GM12875 (cell line): ENCODE results near the gene LDLRAD3.

Experiments
- H3K4me3 ChIP-seq: one replicate; pipeline ENCODE4 v1.5.1; 2011; ENCODE audit warnings: low read depth, low read length, control low read depth
- TF ChIP-seq, protein P1 (sequence below): IDR thresholded peaks from 2 replicates; pipeline ENCODE4 v1.5.1; 2011; ENCODE audit warnings: low read depth, mild to moderate bottlenecking, control low read depth, inconsistent platforms, low read length, moderate library complexity, borderline replicate concordance; ENCODE audit not compliant: insufficient read depth

LDLRAD3 gene

DNA sequence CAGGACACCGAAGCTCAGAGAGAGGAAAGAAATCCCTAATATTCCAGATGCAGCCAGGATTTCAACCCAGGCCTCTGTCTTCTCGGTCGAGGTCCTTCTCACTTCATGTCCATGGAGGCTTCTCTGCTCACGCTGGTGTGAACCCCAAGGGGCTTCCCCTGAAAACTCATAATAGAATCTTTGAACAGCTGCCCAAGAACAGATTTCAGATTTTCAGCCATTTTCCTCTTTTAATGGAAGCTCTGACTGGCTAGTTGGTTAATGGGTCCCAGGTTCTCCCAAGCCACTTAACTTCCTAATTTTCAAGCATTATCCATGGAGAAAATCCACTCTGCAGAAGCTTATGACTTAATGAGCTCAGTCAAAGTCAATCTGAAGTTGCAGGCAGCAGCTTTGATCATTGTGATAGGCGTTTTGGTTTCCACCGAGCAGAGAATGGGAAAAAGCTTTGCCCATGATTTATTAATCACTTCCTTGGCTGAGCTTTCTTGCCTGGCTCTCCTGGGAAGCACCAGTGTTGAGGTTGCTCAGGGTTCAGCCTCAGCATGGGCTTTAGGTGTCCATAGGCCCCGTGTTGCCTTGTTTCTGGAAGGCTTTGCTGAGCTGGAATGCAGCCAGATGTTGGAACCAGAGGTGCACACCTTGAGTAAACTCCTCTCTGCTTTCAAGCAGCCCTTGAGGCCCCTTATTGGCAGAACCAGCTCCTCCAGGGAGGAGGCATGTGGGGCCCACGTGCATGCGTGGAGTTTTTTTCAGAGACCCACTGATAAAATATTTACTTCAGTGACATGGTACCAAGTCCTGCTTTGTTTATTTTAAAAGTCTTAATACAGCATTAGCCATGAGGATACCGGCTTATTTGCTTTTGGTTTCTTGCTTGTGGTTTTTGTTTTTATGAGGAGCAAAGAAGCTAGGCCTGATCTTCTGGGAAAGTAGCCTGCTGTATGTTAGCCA is 25.5 kb downstream of the LDLRAD3 start:
- TF ChIP-seq, protein P1, sequence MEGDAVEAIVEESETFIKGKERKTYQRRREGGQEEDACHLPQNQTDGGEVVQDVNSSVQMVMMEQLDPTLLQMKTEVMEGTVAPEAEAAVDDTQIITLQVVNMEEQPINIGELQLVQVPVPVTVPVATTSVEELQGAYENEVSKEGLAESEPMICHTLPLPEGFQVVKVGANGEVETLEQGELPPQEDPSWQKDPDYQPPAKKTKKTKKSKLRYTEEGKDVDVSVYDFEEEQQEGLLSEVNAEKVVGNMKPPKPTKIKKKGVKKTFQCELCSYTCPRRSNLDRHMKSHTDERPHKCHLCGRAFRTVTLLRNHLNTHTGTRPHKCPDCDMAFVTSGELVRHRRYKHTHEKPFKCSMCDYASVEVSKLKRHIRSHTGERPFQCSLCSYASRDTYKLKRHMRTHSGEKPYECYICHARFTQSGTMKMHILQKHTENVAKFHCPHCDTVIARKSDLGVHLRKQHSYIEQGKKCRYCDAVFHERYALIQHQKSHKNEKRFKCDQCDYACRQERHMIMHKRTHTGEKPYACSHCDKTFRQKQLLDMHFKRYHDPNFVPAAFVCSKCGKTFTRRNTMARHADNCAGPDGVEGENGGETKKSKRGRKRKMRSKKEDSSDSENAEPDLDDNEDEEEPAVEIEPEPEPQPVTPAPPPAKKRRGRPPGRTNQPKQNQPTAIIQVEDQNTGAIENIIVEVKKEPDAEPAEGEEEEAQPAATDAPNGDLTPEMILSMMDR: no peak
- no peak overlapping the region for H3K4me3 ChIP-seq

DNA sequence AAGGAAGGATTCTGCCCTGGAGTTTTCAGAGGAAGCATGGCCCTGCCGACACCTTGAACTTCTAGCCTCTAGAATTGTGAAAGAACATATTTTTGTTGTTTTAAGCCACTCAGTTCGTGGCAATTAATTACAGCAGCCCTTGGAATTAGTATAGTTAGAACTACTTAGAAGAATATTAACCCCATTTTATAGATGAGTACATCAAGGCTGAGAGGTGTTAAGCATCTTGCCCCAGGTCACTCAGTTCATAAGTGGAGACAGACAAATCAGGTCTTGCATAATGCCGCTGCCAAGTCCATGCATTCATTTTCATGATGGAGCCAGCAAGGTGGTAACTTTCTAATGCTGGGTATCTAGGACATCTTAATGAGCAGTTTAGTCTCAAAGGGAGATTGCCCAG is 26.6 kb downstream of the LDLRAD3 start:
- TF ChIP-seq, protein P1: no peak
- no peak overlapping the region for H3K4me3 ChIP-seq

DNA sequence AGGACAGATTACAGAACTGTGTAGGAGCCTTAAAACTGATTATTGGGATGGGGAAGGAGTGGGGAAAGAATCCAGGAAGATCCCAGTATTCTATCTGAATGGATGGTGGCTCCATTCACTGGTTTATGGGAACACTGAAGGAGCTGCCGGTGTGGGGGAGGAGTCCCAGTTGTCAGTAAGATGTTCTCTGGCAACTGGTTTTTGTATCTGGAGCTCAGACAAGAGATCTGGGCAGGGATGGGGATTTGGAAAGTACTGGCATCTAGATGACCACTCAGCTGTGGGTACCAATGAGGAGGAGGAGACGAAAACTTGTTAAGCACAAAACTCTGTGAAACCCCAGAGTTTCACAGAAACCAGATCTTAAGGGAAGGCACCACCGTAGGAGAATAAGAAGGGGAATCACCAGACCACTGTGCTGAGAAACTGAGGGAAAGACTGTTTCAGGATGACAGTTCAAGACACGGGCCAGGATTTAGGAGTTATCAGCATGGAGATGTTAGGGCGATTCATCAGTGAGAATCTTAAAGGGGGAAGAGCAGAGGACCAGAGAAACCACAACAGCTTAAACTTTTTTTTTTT is 28.1 kb downstream of the LDLRAD3 start:
- H3K4me3 ChIP-seq: no peak overlapping the region

DNA sequence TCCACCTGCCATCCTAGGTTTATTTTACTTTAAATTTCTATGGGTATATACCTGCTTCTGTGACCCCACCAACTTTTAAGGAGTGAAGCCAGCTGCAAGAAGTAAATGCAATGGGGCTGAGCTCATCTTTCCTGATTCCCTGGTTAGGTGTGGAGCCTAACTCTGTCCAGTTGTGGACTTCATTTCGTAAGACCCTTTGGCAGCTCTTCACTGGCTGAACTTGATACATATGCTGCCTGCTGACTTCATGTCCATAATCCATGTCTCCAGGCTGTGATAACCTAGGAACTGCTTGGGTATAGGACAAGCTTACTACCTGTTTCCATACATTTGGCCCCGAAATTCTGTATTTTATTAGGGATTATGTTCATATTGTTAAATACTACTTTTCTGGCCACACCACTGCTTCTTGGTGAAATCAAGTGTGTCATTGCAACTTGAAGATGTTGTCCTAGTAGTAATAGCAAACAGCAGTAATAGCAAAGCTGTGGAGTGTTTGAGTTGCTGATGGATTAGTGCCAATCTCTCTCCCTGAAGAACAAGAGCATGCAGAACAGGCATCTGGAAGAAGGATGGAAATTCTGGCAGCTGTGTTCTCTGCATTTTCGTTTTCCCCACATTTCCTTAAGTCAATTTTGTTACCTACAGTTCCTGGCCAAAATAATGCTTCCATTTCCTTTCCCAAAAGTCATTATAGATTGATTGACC is 31.2 kb downstream of the LDLRAD3 start:
- TF ChIP-seq, protein P1: no peak
- H3K4me3 ChIP-seq: no peak overlapping the region

More for the DNA sequence above, 28.1 kb downstream of the LDLRAD3 start:
- TF ChIP-seq, protein P1: no peak

DNA sequence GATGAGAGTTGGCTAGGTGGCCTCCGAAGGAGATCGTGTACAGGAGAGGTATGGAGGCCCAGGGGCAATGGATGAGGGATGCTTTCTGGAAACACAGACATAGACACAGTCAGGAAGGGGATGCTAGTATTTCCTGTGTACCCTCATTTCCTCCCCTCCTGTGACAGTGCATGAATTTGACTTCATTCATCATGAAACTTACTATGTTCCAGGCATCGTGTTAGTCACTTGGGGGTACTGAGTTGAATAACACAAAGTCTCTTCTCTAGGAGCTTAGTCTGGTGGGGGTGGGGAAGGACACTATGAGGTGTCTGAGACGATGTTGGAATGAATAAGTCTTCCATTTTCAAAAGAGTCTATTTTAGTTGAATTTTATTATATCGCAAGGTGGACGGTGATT is 32.6 kb downstream of the LDLRAD3 start:
- TF ChIP-seq, protein P1: no peak

DNA sequence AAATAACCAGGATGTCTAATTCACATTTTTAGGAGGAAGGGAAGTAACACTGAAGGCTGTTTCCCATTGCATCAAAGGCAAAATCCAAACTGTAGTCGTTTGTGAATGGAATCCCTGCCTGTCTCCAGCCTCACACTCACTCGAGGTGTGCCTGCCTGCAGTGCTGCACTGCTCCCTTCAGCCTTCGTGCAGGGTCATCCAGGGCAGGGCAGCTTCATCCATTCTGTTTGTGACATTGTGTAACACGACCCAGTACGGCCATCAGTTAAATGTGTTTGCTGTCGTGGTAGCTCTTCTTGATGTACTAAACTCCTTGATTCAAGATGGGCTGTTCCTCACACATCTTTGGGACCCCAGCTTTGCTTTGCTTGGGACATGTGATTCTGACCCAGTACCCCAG is 34.3 kb downstream of the LDLRAD3 start:
- TF ChIP-seq, protein P1: no peak
- H3K4me3 ChIP-seq: no peak overlapping the region

More for the DNA sequence above, 32.6 kb downstream of the LDLRAD3 start:
- H3K4me3 ChIP-seq: no peak overlapping the region
